ENCODE measurements around the gene POLR3K. TPM values are rescaled to one million over a fixed set of nuclear protein-coding genes. Genes with fewer than 3 reads are reported as not detected.

The POLR3K gene
- polyA plus RNA-seq, 4 donors = 8.1 to 19.9 (median 10.4) TPM

- H3K4me1 ChIP-seq (ENCODE audit: control insufficient read depth in 3 of 3, insufficient read depth in 2 of 3, low read depth in 1 of 3, low read length in 2 of 3) = no peaks in the 10 kb centered on the region
- WGBS, 3 donors = 88 to 92% (median 90%) methylated on average over 15 of the region's 15 CpGs
- H3K4me3 ChIP-seq (ENCODE audit: low read depth in 1 of 3, low read length in 3 of 3) = no peak overlapping the region
- H3K36me3 ChIP-seq (ENCODE audit: control insufficient read depth in 3 of 3, insufficient read depth in 2 of 3, low read depth in 1 of 3, low read length in 3 of 3) = peaks cover 0 to 74% (median 5%) of the 10 kb centered on the region in 3 donors
- no peaks in the 10 kb centered on the region for H3K27me3 ChIP-seq (ENCODE audit: control insufficient read depth in 3 of 3, insufficient read depth in 3 of 3, low read length in 3 of 3)
- DNase-seq (no peak), FAIRE-seq (no peak)
- no peaks in the 10 kb centered on the region for H3K9me3 ChIP-seq (ENCODE audit: control insufficient read depth in 2 of 2, insufficient read depth in 1 of 2, low read depth in 1 of 2, low read length in 1 of 2)
- no peak overlapping the region for H3K27ac ChIP-seq (ENCODE audit: low read depth in 1 of 3, low read length in 2 of 3)
These were observed 39.3 kb upstream of the POLR3K start for GRCh38 chr16:92431-93339.

- FAIRE-seq (no peak), DNase-seq (no peak)
- H3K36me3 ChIP-seq (ENCODE audit: control insufficient read depth in 3 of 3, insufficient read depth in 2 of 3, low read depth in 1 of 3, low read length in 3 of 3) = peaks cover 1 to 76% (median 5%) of the 10 kb centered on the region in 3 donors
- no peaks in the 10 kb centered on the region for H3K9me3 ChIP-seq (ENCODE audit: control insufficient read depth in 2 of 2, insufficient read depth in 1 of 2, low read depth in 1 of 2, low read length in 1 of 2)
- WGBS, 3 donors = 76 to 86% (median 77%) methylated on average over 9 of the region's 9 CpGs
- no peaks in the 10 kb centered on the region for H3K27me3 ChIP-seq (ENCODE audit: control insufficient read depth in 3 of 3, insufficient read depth in 3 of 3, low read length in 3 of 3)
- no peak overlapping the region for H3K4me3 ChIP-seq (ENCODE audit: low read depth in 1 of 3, low read length in 3 of 3)
- H3K27ac ChIP-seq (ENCODE audit: low read depth in 1 of 3, low read length in 2 of 3) = no peak overlapping the region
- H3K4me1 ChIP-seq (ENCODE audit: control insufficient read depth in 3 of 3, insufficient read depth in 2 of 3, low read depth in 1 of 3, low read length in 2 of 3) = no peaks in the 10 kb centered on the region
These were observed 38.1 kb upstream of the POLR3K start for GRCh38 chr16:91484-91883.

- WGBS, 3 donors = 93 to 95% (median 94%) methylated on average over 27 to 30 of the region's 30 CpGs
- no peak for FAIRE-seq
- no peak overlapping the region for H3K4me3 ChIP-seq (ENCODE audit: low read depth in 1 of 3, low read length in 3 of 3)
- H3K4me1 ChIP-seq (ENCODE audit: control insufficient read depth in 3 of 3, insufficient read depth in 2 of 3, low read depth in 1 of 3, low read length in 2 of 3) = no peaks in the 10 kb centered on the region
- DNase-seq = no peak
- peaks cover 5 to 81% (median 5%) of the 10 kb centered on the region in 3 donors for H3K36me3 ChIP-seq (ENCODE audit: control insufficient read depth in 3 of 3, insufficient read depth in 2 of 3, low read depth in 1 of 3, low read length in 3 of 3)
- no peaks in the 10 kb centered on the region for H3K9me3 ChIP-seq (ENCODE audit: control insufficient read depth in 2 of 2, insufficient read depth in 1 of 2, low read depth in 1 of 2, low read length in 1 of 2)
- H3K27ac ChIP-seq (ENCODE audit: low read depth in 1 of 3, low read length in 2 of 3) = no peak overlapping the region
- H3K27me3 ChIP-seq (ENCODE audit: control insufficient read depth in 3 of 3, insufficient read depth in 3 of 3, low read length in 3 of 3) = no peaks in the 10 kb centered on the region
These were observed 36.2 kb upstream of the POLR3K start for GRCh38 chr16:89391-90302.

- H3K36me3 ChIP-seq (ENCODE audit: control insufficient read depth in 3 of 3, insufficient read depth in 2 of 3, low read depth in 1 of 3, low read length in 3 of 3) = peaks cover 5 to 84% (median 5%) of the 10 kb centered on the region in 3 donors
- WGBS, 3 donors = 95 to 99% (median 97%) methylated on average over 14 of the region's 14 CpGs
These were observed 35.2 kb upstream of the POLR3K start for GRCh38 chr16:88613-89012.

GRCh38 chr16:86483-86952 lies 33.1 kb upstream of the POLR3K start:
- Histone ChIP-seq H3K4me3 (ENCODE audit: low read depth in 1 of 3, low read length in 3 of 3) (no peak overlapping the region), H3K27ac (ENCODE audit: low read depth in 1 of 3, low read length in 2 of 3) (no peak overlapping the region), H3K27me3 (ENCODE audit: control insufficient read depth in 3 of 3, insufficient read depth in 3 of 3, low read length in 3 of 3) (no peaks in the 10 kb centered on the region), H3K36me3 (ENCODE audit: control insufficient read depth in 3 of 3, insufficient read depth in 2 of 3, low read depth in 1 of 3, low read length in 3 of 3) (peaks cover 5 to 81% (median 5%) of the 10 kb centered on the region in 3 donors), H3K9me3 (ENCODE audit: control insufficient read depth in 2 of 2, insufficient read depth in 1 of 2, low read depth in 1 of 2, low read length in 1 of 2) (no peaks in the 10 kb centered on the region), H3K4me1 (ENCODE audit: control insufficient read depth in 3 of 3, insufficient read depth in 2 of 3, low read depth in 1 of 3, low read length in 2 of 3) (no peaks in the 10 kb centered on the region)
- DNase-seq (no peak), FAIRE-seq (no peak)
- WGBS, 3 donors = 90 to 94% (median 91%) methylated on average over 17 to 23 of the region's 23 CpGs

More at GRCh38 chr16:88613-89012, 35.2 kb upstream of the POLR3K start:
- H3K4me3 ChIP-seq (ENCODE audit: low read depth in 1 of 3, low read length in 3 of 3) = no peak overlapping the region
- no peaks in the 10 kb centered on the region for H3K4me1 ChIP-seq (ENCODE audit: control insufficient read depth in 3 of 3, insufficient read depth in 2 of 3, low read depth in 1 of 3, low read length in 2 of 3)
- H3K27me3 ChIP-seq (ENCODE audit: control insufficient read depth in 3 of 3, insufficient read depth in 3 of 3, low read length in 3 of 3) = no peaks in the 10 kb centered on the region
- no peak overlapping the region for H3K27ac ChIP-seq (ENCODE audit: low read depth in 1 of 3, low read length in 2 of 3)
- DNase-seq = no peak
- FAIRE-seq = no peak
- no peaks in the 10 kb centered on the region for H3K9me3 ChIP-seq (ENCODE audit: control insufficient read depth in 2 of 2, insufficient read depth in 1 of 2, low read depth in 1 of 2, low read length in 1 of 2)

- Histone ChIP-seq H3K9me3 (ENCODE audit: control insufficient read depth in 2 of 2, insufficient read depth in 1 of 2, low read depth in 1 of 2, low read length in 1 of 2) (no peaks in the 10 kb centered on the region), H3K4me1 (ENCODE audit: control insufficient read depth in 3 of 3, insufficient read depth in 2 of 3, low read depth in 1 of 3, low read length in 2 of 3) (no peaks in the 10 kb centered on the region), H3K36me3 (ENCODE audit: control insufficient read depth in 3 of 3, insufficient read depth in 2 of 3, low read depth in 1 of 3, low read length in 3 of 3) (peaks cover 5 to 82% (median 5%) of the 10 kb centered on the region in 3 donors), H3K4me3 (ENCODE audit: low read depth in 1 of 3, low read length in 3 of 3) (no peak overlapping the region), H3K27ac (ENCODE audit: low read depth in 1 of 3, low read length in 2 of 3) (peak overlapping the region in 1 of 3 donors; percentile 12), H3K27me3 (ENCODE audit: control insufficient read depth in 3 of 3, insufficient read depth in 3 of 3, low read length in 3 of 3) (no peaks in the 10 kb centered on the region)
- FAIRE-seq = no peak
- no peak for DNase-seq
- WGBS, 3 donors = 77 to 79% (median 78%) methylated on average over 9 of the region's 9 CpGs
These were observed 32.5 kb upstream of the POLR3K start for GRCh38 chr16:85865-86264.

GRCh38 chr16:85407-85782 lies 32.0 kb upstream of the POLR3K start:
- Histone ChIP-seq H3K27me3 (ENCODE audit: control insufficient read depth in 3 of 3, insufficient read depth in 3 of 3, low read length in 3 of 3) (no peaks in the 10 kb centered on the region), H3K4me1 (ENCODE audit: control insufficient read depth in 3 of 3, insufficient read depth in 2 of 3, low read depth in 1 of 3, low read length in 2 of 3) (no peaks in the 10 kb centered on the region), H3K27ac (ENCODE audit: low read depth in 1 of 3, low read length in 2 of 3) (no peak overlapping the region), H3K36me3 (ENCODE audit: control insufficient read depth in 3 of 3, insufficient read depth in 2 of 3, low read depth in 1 of 3, low read length in 3 of 3) (peaks cover 5 to 82% (median 5%) of the 10 kb centered on the region in 3 donors), H3K4me3 (ENCODE audit: low read depth in 1 of 3, low read length in 3 of 3) (no peak overlapping the region), H3K9me3 (ENCODE audit: control insufficient read depth in 2 of 2, insufficient read depth in 1 of 2, low read depth in 1 of 2, low read length in 1 of 2) (no peaks in the 10 kb centered on the region)
- no peak for FAIRE-seq
- DNase-seq = no peak
- 80 to 92% (median 90%) methylated on average over 18 of the region's 18 CpGs for WGBS, 3 donors

- H3K27me3 ChIP-seq (ENCODE audit: control insufficient read depth in 3 of 3, insufficient read depth in 3 of 3, low read length in 3 of 3) = no peaks in the 10 kb centered on the region
- DNase-seq (no peak), FAIRE-seq (no peak)
- peak overlapping the region in 2 of 3 donors; percentile 22 to 49 for H3K27ac ChIP-seq (ENCODE audit: low read depth in 1 of 3, low read length in 2 of 3)
- H3K4me3 ChIP-seq (ENCODE audit: low read depth in 1 of 3, low read length in 3 of 3) = no peak overlapping the region
- H3K9me3 ChIP-seq (ENCODE audit: control insufficient read depth in 2 of 2, insufficient read depth in 1 of 2, low read depth in 1 of 2, low read length in 1 of 2) = no peaks in the 10 kb centered on the region
- H3K36me3 ChIP-seq (ENCODE audit: control insufficient read depth in 3 of 3, insufficient read depth in 2 of 3, low read depth in 1 of 3, low read length in 3 of 3) = peaks cover 5 to 82% (median 5%) of the 10 kb centered on the region in 3 donors
- 42 to 70% (median 63%) methylated on average over 7 of the region's 7 CpGs for WGBS, 3 donors
- H3K4me1 ChIP-seq (ENCODE audit: control insufficient read depth in 3 of 3, insufficient read depth in 2 of 3, low read depth in 1 of 3, low read length in 2 of 3) = no peaks in the 10 kb centered on the region
These were observed 31.5 kb upstream of the POLR3K start for GRCh38 chr16:84718-85406.
